T-helper 1 cell (primary cell): ENCODE data around the gene IFI30.

ENCODE experiments used
- DNase-seq, 5 donors: peaks; one replicate each; pipeline ENCODE4 v3.0.0-alpha.2; 2012 to 2020

Gene IFI30

DNA sequence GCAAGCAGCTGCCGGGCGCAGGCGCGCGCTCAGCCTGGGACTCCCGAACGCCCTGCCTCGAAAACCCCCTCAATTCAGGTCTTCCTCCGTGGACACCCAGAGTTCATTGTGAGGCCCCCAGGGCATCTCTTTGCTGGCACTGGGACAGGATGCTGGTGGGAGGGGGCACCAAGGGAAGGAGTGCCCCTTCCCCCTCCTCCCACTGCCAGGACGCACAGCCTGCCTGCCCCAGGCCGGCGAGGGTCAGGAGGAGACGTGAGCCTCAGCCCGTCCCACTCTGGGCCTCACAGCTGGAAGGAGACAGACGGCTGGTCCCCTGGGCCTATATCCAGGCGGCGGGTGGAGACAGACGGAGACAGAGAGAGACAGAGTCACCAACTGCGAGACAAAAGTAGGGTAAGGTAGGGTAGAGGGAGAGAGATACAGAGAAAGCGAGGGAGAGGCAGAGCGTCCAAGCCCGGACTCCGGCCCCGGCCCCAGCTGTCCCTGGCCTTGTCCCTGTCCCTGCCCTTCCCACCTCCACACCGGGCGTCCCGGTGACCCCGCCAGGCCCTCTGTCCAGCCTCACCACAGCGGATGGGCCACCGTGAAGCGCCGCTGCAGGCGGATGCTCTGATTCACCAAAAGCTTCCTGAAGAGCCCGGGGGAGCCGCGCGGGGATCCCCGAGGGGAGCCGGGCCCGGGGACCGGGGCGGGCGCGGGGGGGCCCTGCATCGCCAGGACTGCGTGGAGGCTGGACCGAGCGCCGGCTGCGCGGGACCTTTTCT, 52.3 kb downstream of the IFI30 start, which contains the start of gene PDE4C:
TSS of gene PDE4C (minus strand) at position 737 of the 767 bp plus-strand sequence. CDS start at position 714, 23 bp downstream.
- DNase-seq = no peak

DNA sequence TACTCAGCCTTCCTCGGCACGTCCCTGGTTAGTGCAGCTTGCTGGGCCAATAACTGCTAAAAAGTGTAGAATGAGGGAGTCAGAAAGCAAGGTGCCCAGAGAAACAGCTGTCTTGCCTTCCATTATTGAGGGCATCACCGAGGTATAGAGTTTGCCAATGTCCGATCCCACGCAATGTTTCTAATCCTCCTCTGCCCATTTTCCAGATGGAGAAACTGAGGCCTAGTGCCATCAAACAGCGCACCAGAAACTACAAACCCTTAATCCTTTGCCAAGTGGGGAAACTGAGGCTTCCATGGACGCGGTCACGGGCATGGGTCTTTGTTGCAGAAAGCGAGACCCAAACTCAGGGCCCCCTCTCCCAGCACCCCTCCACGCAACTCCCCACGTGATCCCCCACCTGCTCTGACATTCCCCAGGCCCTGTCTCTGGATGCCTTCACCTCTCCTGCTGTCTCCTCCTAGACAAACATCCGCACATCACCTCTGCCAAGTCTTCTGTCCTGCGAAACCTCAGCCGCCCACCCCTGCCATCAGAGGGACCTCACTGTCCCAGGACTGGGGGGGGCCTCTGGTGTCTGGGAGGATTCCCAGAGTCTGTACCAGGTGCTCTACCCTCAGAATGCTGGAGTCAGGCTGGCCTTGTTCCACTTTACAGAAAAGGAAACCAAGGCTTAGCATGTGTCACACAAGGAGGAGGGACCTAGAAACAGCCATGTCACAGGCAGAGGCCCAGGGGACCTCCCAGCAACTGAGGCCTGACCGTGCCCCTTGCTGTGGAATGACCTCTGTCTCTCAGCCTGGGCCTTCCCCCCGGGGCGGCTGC, 53.6 kb downstream of the IFI30 start:
- no peak for DNase-seq
